Measurements from ENCODE around the gene SF3A2. TPM values are rescaled to one million over a fixed set of nuclear protein-coding genes. Genes with fewer than 3 reads are reported as not detected.

The SF3A2 gene
- total and polyA plus RNA-seq, 4 donors = 23.8 to 64.9 (median 59.1) TPM

GRCh38 chr19:2251106-2252054, 14.8 kb downstream of the SF3A2 start:
- no peaks in the 10 kb centered on the region for H3K9me3 ChIP-seq (ENCODE audit: control insufficient read depth, low read length)
- DNase-seq (no peak), ATAC-seq (ENCODE audit: low FRiP score) (no peak)
- no peak overlapping the region for H3K4me3 ChIP-seq (ENCODE audit: low read length in 2 of 2)
- no peak overlapping the region for H3K27ac ChIP-seq (ENCODE audit: low read depth in 1 of 2, low read length in 2 of 2)
- WGBS, 2 donors = 5 to 8% methylated on average over 84 to 125 of the region's 125 CpGs
- peaks cover 0 to 4% of the 10 kb centered on the region in 2 donors for H3K36me3 ChIP-seq (ENCODE audit: control insufficient read depth in 1 of 2, insufficient read depth in 2 of 2, low read length in 1 of 2)
- no peaks in the 10 kb centered on the region for H3K27me3 ChIP-seq (ENCODE audit: control insufficient read depth in 1 of 2, insufficient read depth in 2 of 2, low read length in 1 of 2)
- H3K4me1 ChIP-seq (ENCODE audit: control insufficient read depth in 1 of 2, insufficient read depth in 2 of 2, low read length in 2 of 2) = no peaks in the 10 kb centered on the region
- intact Hi-C loops (cut with DNase I) = no loop called here

- Histone ChIP-seq H3K27ac (ENCODE audit: low read depth in 1 of 2, low read length in 2 of 2) (no peak overlapping the region), H3K27me3 (ENCODE audit: control insufficient read depth in 1 of 2, insufficient read depth in 2 of 2, low read length in 1 of 2) (no peaks in the 10 kb centered on the region), H3K36me3 (ENCODE audit: control insufficient read depth in 1 of 2, insufficient read depth in 2 of 2, low read length in 1 of 2) (peaks cover 0 to 1% of the 10 kb centered on the region in 2 donors), H3K4me1 (ENCODE audit: control insufficient read depth in 1 of 2, insufficient read depth in 2 of 2, low read length in 2 of 2) (no peaks in the 10 kb centered on the region), H3K4me3 (ENCODE audit: low read length in 2 of 2) (no peak overlapping the region), H3K9me3 (ENCODE audit: control insufficient read depth, low read length) (no peaks in the 10 kb centered on the region)
- DNase-seq (no peak), ATAC-seq (ENCODE audit: low FRiP score) (no peak)
- intact Hi-C loops (cut with DNase I) = no loop called here
- 10 to 12% methylated on average over 65 to 74 of the region's 74 CpGs for whole genome bisulfite sequencing, 2 donors
Observed at GRCh38 chr19:2252055-2252796, 15.6 kb downstream of the SF3A2 start.

- intact Hi-C loops (cut with DNase I) = no loop called here
- ATAC-seq (ENCODE audit: low FRiP score) = no peak
- Histone ChIP-seq H3K9me3 (ENCODE audit: control insufficient read depth, low read length) (no peaks in the 10 kb centered on the region), H3K27ac (ENCODE audit: low read depth in 1 of 2, low read length in 2 of 2) (no peak overlapping the region), H3K4me3 (ENCODE audit: low read length in 2 of 2) (no peak overlapping the region), H3K4me1 (ENCODE audit: control insufficient read depth in 1 of 2, insufficient read depth in 2 of 2, low read length in 2 of 2) (no peaks in the 10 kb centered on the region), H3K36me3 (ENCODE audit: control insufficient read depth in 1 of 2, insufficient read depth in 2 of 2, low read length in 1 of 2) (no peaks in the 10 kb centered on the region), H3K27me3 (ENCODE audit: control insufficient read depth in 1 of 2, insufficient read depth in 2 of 2, low read length in 1 of 2) (no peaks in the 10 kb centered on the region)
- no peak for DNase-seq
- 3 to 6% methylated on average over 18 of the region's 18 CpGs for WGBS, 2 donors
Observed at GRCh38 chr19:2252797-2253105, 16.1 kb downstream of the SF3A2 start.

- H3K4me3 ChIP-seq (ENCODE audit: low read length in 2 of 2) = no peak overlapping the region
- intact Hi-C loops (cut with DNase I) = no loop called here
Observed at GRCh38 chr19:2253106-2254063, 16.8 kb downstream of the SF3A2 start.

GRCh38 chr19:2254064-2254872, 17.6 kb downstream of the SF3A2 start:
- DNase-seq (no peak), ATAC-seq (ENCODE audit: low FRiP score) (no peak)
- H3K9me3 ChIP-seq (ENCODE audit: control insufficient read depth, low read length) = no peaks in the 10 kb centered on the region
- H3K36me3 ChIP-seq (ENCODE audit: control insufficient read depth in 1 of 2, insufficient read depth in 2 of 2, low read length in 1 of 2) = no peaks in the 10 kb centered on the region
- WGBS, 2 donors = 71 to 72% methylated on average over 19 to 20 of the region's 20 CpGs
- H3K27me3 ChIP-seq (ENCODE audit: control insufficient read depth in 1 of 2, insufficient read depth in 2 of 2, low read length in 1 of 2) = no peaks in the 10 kb centered on the region
- intact Hi-C loops (cut with DNase I) = no loop called here
- H3K27ac ChIP-seq (ENCODE audit: low read depth in 1 of 2, low read length in 2 of 2) = no peak overlapping the region
- no peaks in the 10 kb centered on the region for H3K4me1 ChIP-seq (ENCODE audit: control insufficient read depth in 1 of 2, insufficient read depth in 2 of 2, low read length in 2 of 2)
- H3K4me3 ChIP-seq (ENCODE audit: low read length in 2 of 2) = no peak overlapping the region

More at GRCh38 chr19:2253106-2254063, 16.8 kb downstream of the SF3A2 start:
- no peaks in the 10 kb centered on the region for H3K27me3 ChIP-seq (ENCODE audit: control insufficient read depth in 1 of 2, insufficient read depth in 2 of 2, low read length in 1 of 2)
- no peak for ATAC-seq (ENCODE audit: low FRiP score)
- no peak overlapping the region for H3K27ac ChIP-seq (ENCODE audit: low read depth in 1 of 2, low read length in 2 of 2)
- 6 to 7% methylated on average over 71 to 77 of the region's 77 CpGs for WGBS, 2 donors
- DNase-seq = no peak
- no peaks in the 10 kb centered on the region for H3K36me3 ChIP-seq (ENCODE audit: control insufficient read depth in 1 of 2, insufficient read depth in 2 of 2, low read length in 1 of 2)
- H3K9me3 ChIP-seq (ENCODE audit: control insufficient read depth, low read length) = no peaks in the 10 kb centered on the region
- H3K4me1 ChIP-seq (ENCODE audit: control insufficient read depth in 1 of 2, insufficient read depth in 2 of 2, low read length in 2 of 2) = no peaks in the 10 kb centered on the region

GRCh38 chr19:2255112-2255845, 18.7 kb downstream of the SF3A2 start:
- no peaks in the 10 kb centered on the region for H3K36me3 ChIP-seq (ENCODE audit: control insufficient read depth in 1 of 2, insufficient read depth in 2 of 2, low read length in 1 of 2)
- no peak overlapping the region for H3K4me3 ChIP-seq (ENCODE audit: low read length in 2 of 2)
- intact Hi-C loops (cut with DNase I) = no loop called here
- H3K4me1 ChIP-seq (ENCODE audit: control insufficient read depth in 1 of 2, insufficient read depth in 2 of 2, low read length in 2 of 2) = no peaks in the 10 kb centered on the region
- 89 to 94% methylated on average over 15 to 16 of the region's 16 CpGs for WGBS, 2 donors
- no peak overlapping the region for H3K27ac ChIP-seq (ENCODE audit: low read depth in 1 of 2, low read length in 2 of 2)
- DNase-seq (no peak), ATAC-seq (ENCODE audit: low FRiP score) (no peak)
- no peaks in the 10 kb centered on the region for H3K9me3 ChIP-seq (ENCODE audit: control insufficient read depth, low read length)
- no peaks in the 10 kb centered on the region for H3K27me3 ChIP-seq (ENCODE audit: control insufficient read depth in 1 of 2, insufficient read depth in 2 of 2, low read length in 1 of 2)

GRCh38 chr19:2255982-2256685, 19.5 kb downstream of the SF3A2 start, which contains the start of gene JSRP1:
JSRP1 (minus strand) TSS chr19:2256417; CDS start chr19:2255314, 1,103 bp downstream.
- Histone ChIP-seq H3K27ac (ENCODE audit: low read depth in 1 of 2, low read length in 2 of 2) (no peak within 1 kb of the TSS), H3K27me3 (ENCODE audit: control insufficient read depth in 1 of 2, insufficient read depth in 2 of 2, low read length in 1 of 2) (no peaks in the 10 kb centered on the region), H3K4me1 (ENCODE audit: control insufficient read depth in 1 of 2, insufficient read depth in 2 of 2, low read length in 2 of 2) (no peaks in the 10 kb centered on the region), H3K9me3 (ENCODE audit: control insufficient read depth, low read length) (no peaks in the 10 kb centered on the region), H3K4me3 (ENCODE audit: low read length in 2 of 2) (no peak within 1 kb of the TSS), H3K36me3 (ENCODE audit: control insufficient read depth in 1 of 2, insufficient read depth in 2 of 2, low read length in 1 of 2) (no peaks in the 10 kb centered on the region)
- intact Hi-C loops (cut with DNase I) = no loop called here
- 65 to 76% methylated on average over 24 of the region's 24 CpGs for WGBS, 2 donors
- DNase-seq (no peak), ATAC-seq (ENCODE audit: low FRiP score) (no peak)

Measured in aorta (tissue), 5 donors.